Loucy (cell line): ENCODE data around the gene ZFAND3.

ENCODE experiments used
- H2AFZ ChIP-seq: fragments of 200-600 bp; sonication (generic); 2 replicates; pipeline ENCODE4 v1.6.0; 2016; ENCODE audit warnings: antibody characterized with exemption, mild to moderate bottlenecking, low read length, moderate library complexity
- H3F3A ChIP-seq: fragments of 200-600 bp; 2 replicates; pipeline ENCODE4 v1.6.0; 2016; ENCODE audit warnings: antibody characterized with exemption, low read depth, mild to moderate bottlenecking
- H3K27me3 ChIP-seq: fragments of 200-600 bp; sonication (generic); 2 replicates; pipeline ENCODE4 v1.6.1; 2014; ENCODE audit warnings: low read length, mild to moderate bottlenecking; ENCODE audit not compliant: insufficient read depth, poor library complexity, severe bottlenecking
- H3K36me3 ChIP-seq: fragments of 200-600 bp; sonication (generic); 2 replicates; pipeline ENCODE4 v1.6.1; 2016; ENCODE audit warnings: low read length; ENCODE audit not compliant: insufficient read depth
- H3K4me1 ChIP-seq: fragments of 200-600 bp; sonication (generic); 2 replicates; pipeline ENCODE4 v1.5.1; 2014; ENCODE audit warnings: low read length, mild to moderate bottlenecking; ENCODE audit not compliant: insufficient read depth, poor library complexity, severe bottlenecking
- H3K4me2 ChIP-seq: fragments of 200-600 bp; sonication (generic); 2 replicates; pipeline ENCODE4 v1.6.0; 2014; ENCODE audit warnings: antibody characterized with exemption, low read length, low read depth, mild to moderate bottlenecking; ENCODE audit not compliant: poor library complexity, severe bottlenecking
- H3K4me3 ChIP-seq: fragments of 200-600 bp; sonication (generic); 2 replicates; pipeline ENCODE4 v1.5.1; 2014; ENCODE audit warnings: low read length, mild to moderate bottlenecking, mixed read lengths; ENCODE audit not compliant: poor library complexity, severe bottlenecking
- H3K79me2 ChIP-seq: fragments of 200-600 bp; sonication (generic); 2 replicates; pipeline ENCODE4 v1.6.1; 2014; ENCODE audit warnings: low read length; ENCODE audit not compliant: insufficient read depth
- H3K9ac ChIP-seq: fragments of 200-600 bp; sonication (generic); 2 replicates; pipeline ENCODE4 v1.6.0; 2014; ENCODE audit warnings: mild to moderate bottlenecking, low read depth, low read length, moderate library complexity; ENCODE audit not compliant: poor library complexity, severe bottlenecking
- H3K9me2 ChIP-seq: fragments of 200-600 bp; sonication (generic); replicated peaks from 2 replicates; pipeline ENCODE4 v1.6.1; 2016; ENCODE audit warnings: low read depth, low read length, mixed read lengths
- H3K9me3 ChIP-seq: fragments of 200-600 bp; sonication (generic); 2 replicates; pipeline ENCODE4 v1.6.1; 2014; ENCODE audit warnings: mild to moderate bottlenecking, antibody characterized with exemption, low read length, low read depth; ENCODE audit not compliant: insufficient read depth
- H4K20me1 ChIP-seq: fragments of 200-600 bp; sonication (generic); 2 replicates; pipeline ENCODE4 v1.6.0; 2014; ENCODE audit warnings: antibody characterized with exemption, low read length, mild to moderate bottlenecking; ENCODE audit not compliant: insufficient read depth, poor library complexity, severe bottlenecking
- EZH2phosphoT487 ChIP-seq: fragments of 200-600 bp; IDR thresholded peaks from 2 replicates; pipeline ENCODE4 v1.6.1; 2018; ENCODE audit warnings: antibody characterized with exemption, mild to moderate bottlenecking, moderate library complexity, borderline replicate concordance
- TF ChIP-seq, protein P1 (sequence below): fragments of 200-600 bp; sonication (generic); conservative IDR thresholded peaks from 2 replicates; pipeline ENCODE4 v1.5.1; 2014; ENCODE audit warnings: mild to moderate bottlenecking, antibody characterized with exemption, low read length

The ZFAND3 gene

DNA sequence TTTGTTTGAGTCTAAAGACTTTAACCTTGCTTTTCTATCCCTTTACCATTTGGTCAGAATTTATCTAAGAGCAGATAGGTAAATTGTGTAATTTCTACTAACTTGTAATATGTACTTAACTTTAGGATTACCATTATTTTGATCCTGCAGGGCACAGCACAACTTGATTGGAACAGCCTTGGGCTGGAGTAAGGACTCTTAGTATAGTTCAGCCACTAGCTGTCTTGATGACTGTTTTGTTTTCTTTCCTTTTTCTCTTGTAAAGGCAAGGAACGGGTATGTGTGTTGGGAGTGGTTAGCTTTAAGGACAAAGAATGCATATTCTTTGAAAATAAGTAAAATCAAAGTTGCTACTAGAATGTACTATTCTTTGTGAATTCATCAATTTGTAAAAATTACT lies 203.2 kb downstream of the ZFAND3 start:
- peaks cover 10% of the 10 kb centered on the region for H4K20me1 ChIP-seq
- H3K9me2 ChIP-seq: no peaks in the 10 kb centered on the region
- no peak for TF ChIP-seq EZH2phosphoT487
- TF ChIP-seq, protein P1, sequence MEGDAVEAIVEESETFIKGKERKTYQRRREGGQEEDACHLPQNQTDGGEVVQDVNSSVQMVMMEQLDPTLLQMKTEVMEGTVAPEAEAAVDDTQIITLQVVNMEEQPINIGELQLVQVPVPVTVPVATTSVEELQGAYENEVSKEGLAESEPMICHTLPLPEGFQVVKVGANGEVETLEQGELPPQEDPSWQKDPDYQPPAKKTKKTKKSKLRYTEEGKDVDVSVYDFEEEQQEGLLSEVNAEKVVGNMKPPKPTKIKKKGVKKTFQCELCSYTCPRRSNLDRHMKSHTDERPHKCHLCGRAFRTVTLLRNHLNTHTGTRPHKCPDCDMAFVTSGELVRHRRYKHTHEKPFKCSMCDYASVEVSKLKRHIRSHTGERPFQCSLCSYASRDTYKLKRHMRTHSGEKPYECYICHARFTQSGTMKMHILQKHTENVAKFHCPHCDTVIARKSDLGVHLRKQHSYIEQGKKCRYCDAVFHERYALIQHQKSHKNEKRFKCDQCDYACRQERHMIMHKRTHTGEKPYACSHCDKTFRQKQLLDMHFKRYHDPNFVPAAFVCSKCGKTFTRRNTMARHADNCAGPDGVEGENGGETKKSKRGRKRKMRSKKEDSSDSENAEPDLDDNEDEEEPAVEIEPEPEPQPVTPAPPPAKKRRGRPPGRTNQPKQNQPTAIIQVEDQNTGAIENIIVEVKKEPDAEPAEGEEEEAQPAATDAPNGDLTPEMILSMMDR: no peak
- H3F3A ChIP-seq: no peaks in the 10 kb centered on the region
- no peaks in the 10 kb centered on the region for H3K36me3 ChIP-seq
- H3K4me3 ChIP-seq: no peak overlapping the region
- H3K4me2 ChIP-seq: no peak overlapping the region
- no peaks in the 10 kb centered on the region for H3K27me3 ChIP-seq
- peaks cover 82% of the 10 kb centered on the region for H3K79me2 ChIP-seq
- no peak overlapping the region for H3K9ac ChIP-seq
- no peaks in the 10 kb centered on the region for H3K9me3 ChIP-seq
- peaks cover 3% of the 10 kb centered on the region for H3K4me1 ChIP-seq
- H2AFZ ChIP-seq: no peak overlapping the region

GRCh38 chr6:38024908-38025307 lies 205.4 kb downstream of the ZFAND3 start:
- peaks cover 77% of the 10 kb centered on the region for H3K79me2 ChIP-seq
- H3K27me3 ChIP-seq: no peaks in the 10 kb centered on the region
- H3K9me2 ChIP-seq: no peaks in the 10 kb centered on the region
- H3K4me2 ChIP-seq: no peak overlapping the region
- no peak overlapping the region for H3K4me3 ChIP-seq
- H3F3A ChIP-seq: no peaks in the 10 kb centered on the region
- peaks cover 14% of the 10 kb centered on the region for H3K4me1 ChIP-seq
- H3K9ac ChIP-seq: no peak overlapping the region
- no peak for TF ChIP-seq EZH2phosphoT487
- TF ChIP-seq, protein P1: no peak
- no peaks in the 10 kb centered on the region for H3K36me3 ChIP-seq
- H4K20me1 ChIP-seq: peaks cover 15% of the 10 kb centered on the region
- no peaks in the 10 kb centered on the region for H3K9me3 ChIP-seq
- no peak overlapping the region for H2AFZ ChIP-seq

DNA sequence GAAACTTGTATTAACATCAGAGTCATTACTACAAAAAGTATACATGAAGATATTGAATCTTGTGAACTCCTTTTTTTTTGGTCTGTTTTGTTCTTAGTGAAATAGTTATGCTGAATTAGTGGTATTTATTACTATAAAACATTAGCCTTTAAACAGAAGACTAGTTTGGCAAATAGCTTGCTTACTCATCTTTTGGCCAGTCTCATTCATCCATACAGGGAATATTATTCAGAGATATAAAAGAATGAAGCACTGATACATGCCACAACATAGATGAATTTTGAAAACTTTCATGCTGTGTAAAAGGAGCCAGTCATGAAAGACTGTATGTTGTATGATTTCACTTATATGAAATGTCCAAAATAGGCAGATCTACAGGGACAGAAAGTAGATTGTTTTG lies 205.9 kb downstream of the ZFAND3 start:
- no peak overlapping the region for H3K4me2 ChIP-seq
- no peaks in the 10 kb centered on the region for H3K27me3 ChIP-seq
- peaks cover 14% of the 10 kb centered on the region for H3K4me1 ChIP-seq
- H2AFZ ChIP-seq: no peak overlapping the region
- peaks cover 15% of the 10 kb centered on the region for H4K20me1 ChIP-seq
- no peak overlapping the region for H3K9ac ChIP-seq
- H3F3A ChIP-seq: no peaks in the 10 kb centered on the region
- TF ChIP-seq EZH2phosphoT487: no peak
- TF ChIP-seq, protein P1: no peak
- no peak overlapping the region for H3K4me3 ChIP-seq
- H3K9me3 ChIP-seq: no peaks in the 10 kb centered on the region
- no peaks in the 10 kb centered on the region for H3K36me3 ChIP-seq
- peaks cover 76% of the 10 kb centered on the region for H3K79me2 ChIP-seq
- no peaks in the 10 kb centered on the region for H3K9me2 ChIP-seq
